HG03025 (cell line): ENCODE data around the gene TRPM5.

Experiments
- ATAC-seq: cut with Tn5 transposase; IDR thresholded peaks from one replicate; pipeline ENCODE4 v1.9.1; 2021; ENCODE audit warnings: mild to moderate bottlenecking, moderate library complexity; ENCODE audit not compliant: unreplicated experiment, low FRiP score

TRPM5 gene

DNA sequence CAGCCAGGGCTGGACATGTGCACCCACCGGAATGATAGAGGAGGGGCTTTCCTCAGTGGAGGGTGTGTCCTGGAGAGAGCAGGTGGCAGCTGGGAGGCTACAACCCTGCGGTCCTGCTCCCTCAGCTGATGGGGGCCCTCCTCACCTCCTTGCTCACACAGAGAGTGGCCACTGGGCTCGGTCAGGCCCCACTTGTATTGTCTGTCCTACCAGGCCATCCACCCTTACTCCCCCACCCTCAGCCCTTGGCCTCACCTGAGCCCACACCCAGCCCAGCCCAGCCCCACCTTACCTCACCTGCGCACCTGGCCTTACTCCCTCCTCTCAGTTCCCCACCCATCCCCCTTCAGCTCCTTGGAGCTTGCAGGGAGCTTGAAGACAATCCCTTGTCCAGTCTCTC lies 3.1 kb downstream of the TRPM5 start:
- no peak for ATAC-seq

GRCh38 chr11:2440646-2441045 lies 3.7 kb downstream of the TRPM5 start:
- ATAC-seq, result no peak

GRCh38 chr11:2439820-2440219 lies 4.5 kb downstream of the TRPM5 start:
- no peak for ATAC-seq

GRCh38 chr11:2437516-2437915 lies 6.8 kb downstream of the TRPM5 start:
- no peak for ATAC-seq

DNA sequence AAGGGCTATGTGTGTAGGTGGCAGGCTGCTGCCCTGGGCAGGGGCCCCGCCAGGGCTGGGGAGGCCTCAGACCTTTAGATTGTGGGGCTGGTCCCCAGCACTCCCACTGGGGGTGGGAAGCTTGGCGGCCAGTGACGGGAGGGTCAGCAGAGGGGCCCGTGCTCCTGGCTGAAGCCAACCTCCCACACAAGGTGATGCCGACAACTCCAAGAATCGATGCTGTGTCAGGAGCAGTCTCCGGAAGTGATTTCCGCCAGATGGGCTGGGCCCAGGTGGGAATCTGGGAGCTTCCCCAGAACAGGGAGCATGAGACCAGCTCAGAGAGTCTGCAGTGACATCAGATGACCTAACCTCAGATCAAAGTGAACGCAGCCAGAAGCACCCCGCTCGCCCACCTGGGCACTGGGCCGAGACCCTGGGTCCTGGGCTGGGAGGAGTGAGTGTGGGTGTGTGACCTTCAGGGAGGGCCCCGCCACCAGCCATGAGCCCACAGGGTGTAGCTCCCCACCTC lies 7.7 kb downstream of the TRPM5 start:
- no peak for ATAC-seq

DNA sequence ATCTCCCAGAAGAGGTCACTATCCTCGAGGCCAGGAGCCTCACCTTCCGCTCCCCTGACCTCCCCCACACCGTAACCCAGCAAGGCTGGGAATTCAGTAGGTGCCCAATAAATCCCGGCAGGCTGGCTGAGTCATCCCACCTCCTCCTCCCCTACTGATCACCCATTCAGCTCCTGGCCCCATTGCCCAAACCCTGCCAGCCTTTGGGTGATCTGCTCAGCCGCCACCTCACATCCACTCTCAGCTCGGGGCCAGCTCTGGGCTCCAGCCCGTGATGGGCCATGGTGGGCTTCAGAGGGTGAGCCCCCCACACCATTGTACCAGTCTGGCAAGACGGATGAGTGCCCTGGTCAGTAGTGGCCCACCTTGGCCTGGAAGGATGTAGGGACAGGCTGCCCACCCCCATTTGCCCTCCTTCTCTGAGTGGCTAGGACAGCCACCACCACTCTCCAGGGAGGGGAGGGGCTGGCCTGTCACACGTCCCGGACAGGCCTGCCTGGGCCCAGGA lies 8.2 kb downstream of the TRPM5 start:
- no peak for ATAC-seq

GRCh38 chr11:2435288-2436012 lies 8.9 kb downstream of the TRPM5 start:
- no peak for ATAC-seq

DNA sequence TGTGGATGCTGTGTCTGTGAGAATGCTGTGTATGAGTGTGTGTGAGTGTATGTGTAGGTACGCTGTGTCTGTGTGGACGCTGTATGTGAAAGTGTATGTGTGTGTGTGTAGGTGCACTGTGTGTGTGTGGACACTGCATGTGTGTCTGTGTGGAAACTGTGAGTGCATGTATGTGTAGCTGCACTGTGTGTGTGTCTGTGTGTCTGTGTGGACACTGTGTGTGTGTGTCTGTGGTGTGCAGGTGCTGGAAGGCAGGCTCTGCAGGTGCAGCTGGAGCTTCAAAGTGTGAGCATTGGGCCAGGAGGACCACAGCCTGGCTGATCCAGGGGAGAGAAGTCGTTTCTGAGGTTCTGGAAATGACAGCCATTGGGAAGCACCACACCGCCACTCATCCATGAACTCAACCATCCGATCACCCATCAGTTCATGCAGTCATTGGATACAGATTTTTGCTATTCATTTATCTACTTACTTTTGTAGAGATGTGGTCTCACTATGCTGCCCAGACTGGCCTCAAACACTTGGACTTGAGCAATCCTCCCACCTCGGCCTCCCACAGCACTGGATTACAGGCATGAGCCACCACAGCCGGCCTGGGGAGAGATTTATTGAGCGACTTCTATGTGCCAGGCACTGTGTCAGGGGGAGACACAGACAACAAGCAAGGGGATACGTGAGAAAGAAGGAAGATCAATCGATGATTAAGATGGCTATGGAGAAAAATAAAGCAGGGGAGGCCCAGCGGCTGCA lies 9.6 kb downstream of the TRPM5 start:
- ATAC-seq, result no peak

- ATAC-seq, result no peak
Measured at GRCh38 chr11:2434008-2434407, 10.3 kb downstream of the TRPM5 start.

DNA sequence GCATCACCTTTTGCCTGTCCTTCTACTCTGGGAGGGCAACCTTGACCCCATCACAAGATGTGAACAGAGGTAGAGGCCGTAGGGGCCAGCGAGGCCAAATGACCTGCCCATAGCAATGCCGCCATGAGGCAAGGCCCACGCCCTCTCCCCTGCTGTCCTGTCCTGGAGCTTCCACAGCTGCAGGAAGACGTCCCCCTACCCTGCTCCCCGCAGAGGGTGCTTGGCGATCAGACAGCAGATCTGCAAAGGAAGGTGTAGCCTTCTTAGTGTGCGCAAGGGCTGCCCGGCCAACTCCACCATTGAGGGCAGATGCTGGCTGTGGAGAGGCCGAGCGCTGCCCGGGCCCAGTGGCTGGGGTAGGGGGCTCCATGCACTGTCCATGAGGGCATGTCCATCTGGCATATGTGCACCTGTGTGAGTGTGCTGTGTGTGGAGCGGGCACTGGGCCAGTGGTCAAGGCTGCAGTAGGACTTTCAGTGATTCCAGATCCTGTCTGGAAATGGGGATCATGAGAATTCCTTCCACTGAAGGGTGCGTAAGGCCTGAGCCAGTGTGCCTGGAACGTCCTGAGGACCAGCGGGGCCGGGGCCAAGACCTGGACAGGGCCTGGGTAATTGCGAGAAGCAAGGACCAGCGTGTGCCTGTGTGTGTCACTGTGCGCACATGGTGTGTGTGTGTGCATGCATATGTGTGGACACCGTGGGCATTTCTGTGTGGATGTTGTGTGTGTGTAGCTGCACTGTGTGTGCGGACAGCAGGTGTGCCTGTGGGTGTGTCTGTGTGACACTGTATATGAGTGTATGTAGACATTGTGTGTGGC lies 11.0 kb downstream of the TRPM5 start:
- ATAC-seq, result no peak

GRCh38 chr11:2432628-2433071 lies 11.7 kb downstream of the TRPM5 start:
- no peak for ATAC-seq

DNA sequence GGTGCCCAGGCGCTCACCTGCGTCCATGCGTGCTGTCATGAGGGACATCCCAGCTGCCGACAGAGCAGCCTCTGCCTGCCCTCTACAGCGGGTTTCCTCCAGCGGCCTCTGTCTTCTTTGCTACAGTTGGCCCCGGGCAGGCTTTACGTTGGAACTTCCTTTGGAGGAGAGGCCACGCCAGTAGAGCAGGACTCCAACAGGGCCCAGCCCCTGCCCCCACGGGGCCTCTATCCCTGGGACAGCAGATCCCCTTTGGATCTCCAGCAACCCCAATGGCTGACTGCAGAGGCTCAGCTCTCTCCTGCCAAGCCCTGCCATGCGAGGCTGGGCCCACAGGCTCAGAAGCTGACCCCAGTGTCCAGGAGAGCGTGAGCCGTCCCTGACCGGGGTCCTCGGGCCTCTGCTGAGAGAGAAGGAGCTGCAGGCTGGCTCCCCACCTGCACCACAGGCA lies 12.1 kb downstream of the TRPM5 start:
- ATAC-seq, result no peak

GRCh38 chr11:2431395-2431794 lies 12.9 kb downstream of the TRPM5 start:
- ATAC-seq, result no peak

DNA sequence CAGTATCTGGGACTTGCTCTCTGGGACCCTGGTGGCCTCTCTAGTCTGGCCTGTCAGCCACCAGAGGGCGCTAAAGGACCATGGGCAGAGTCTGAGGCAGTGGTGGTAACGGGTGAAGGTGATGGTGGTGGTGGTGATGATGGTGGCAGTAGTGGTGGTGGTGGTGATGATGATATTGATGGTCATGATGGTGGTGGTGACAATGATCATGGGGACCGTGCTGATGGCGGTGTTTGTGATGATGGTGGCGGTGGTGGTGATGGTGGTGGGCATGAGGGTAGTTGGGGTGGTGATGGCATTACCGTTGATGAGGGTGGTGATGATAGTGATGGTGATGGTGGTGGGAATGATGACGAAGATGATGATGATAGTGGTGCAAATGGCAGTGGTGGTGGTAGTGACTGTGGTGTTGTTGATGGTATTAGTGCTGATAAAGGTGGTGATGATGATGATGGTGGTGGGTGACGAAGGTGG lies 16.0 kb downstream of the TRPM5 start:
- no peak for ATAC-seq

GRCh38 chr11:2427721-2428321 lies 16.5 kb downstream of the TRPM5 start:
- ATAC-seq, result no peak

DNA sequence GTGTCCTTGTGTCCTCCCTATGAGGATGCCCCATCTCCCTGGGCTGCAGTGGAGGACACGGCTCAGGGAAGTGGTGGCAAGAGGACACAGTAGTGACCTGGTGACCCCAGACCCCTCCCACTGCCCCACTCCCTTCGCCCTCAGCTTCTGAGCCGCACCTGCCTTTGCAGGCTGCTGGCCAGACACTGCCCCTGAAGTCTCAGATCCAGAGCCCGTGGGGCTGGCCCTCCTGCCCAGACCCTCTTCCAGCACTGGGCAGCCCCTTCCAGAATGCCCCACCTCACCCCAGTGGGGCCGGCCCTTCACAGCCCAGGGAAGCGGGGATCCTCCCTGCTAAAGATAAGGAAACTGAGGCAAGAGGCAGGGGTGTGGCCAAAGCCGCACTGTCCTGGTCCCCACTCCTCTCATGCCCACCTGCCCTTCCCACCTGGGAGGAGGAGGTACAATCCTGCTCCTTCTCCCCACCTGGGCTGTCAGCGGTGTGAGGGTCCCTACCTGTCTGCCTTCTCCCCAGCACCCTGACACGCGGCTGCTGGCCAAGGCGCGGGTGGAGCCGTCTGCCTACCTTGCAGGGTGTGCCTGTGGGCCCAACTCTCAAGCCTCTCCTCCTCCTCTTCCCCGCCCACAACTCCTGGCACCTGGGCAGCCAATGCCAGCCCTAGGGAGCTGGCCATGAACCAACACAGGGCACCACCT lies 17.3 kb downstream of the TRPM5 start:
- no peak for ATAC-seq

GRCh38 chr11:2426221-2426620 lies 18.1 kb downstream of the TRPM5 start:
- no peak for ATAC-seq

GRCh38 chr11:2425506-2425905 lies 18.8 kb downstream of the TRPM5 start:
- no peak for ATAC-seq

DNA sequence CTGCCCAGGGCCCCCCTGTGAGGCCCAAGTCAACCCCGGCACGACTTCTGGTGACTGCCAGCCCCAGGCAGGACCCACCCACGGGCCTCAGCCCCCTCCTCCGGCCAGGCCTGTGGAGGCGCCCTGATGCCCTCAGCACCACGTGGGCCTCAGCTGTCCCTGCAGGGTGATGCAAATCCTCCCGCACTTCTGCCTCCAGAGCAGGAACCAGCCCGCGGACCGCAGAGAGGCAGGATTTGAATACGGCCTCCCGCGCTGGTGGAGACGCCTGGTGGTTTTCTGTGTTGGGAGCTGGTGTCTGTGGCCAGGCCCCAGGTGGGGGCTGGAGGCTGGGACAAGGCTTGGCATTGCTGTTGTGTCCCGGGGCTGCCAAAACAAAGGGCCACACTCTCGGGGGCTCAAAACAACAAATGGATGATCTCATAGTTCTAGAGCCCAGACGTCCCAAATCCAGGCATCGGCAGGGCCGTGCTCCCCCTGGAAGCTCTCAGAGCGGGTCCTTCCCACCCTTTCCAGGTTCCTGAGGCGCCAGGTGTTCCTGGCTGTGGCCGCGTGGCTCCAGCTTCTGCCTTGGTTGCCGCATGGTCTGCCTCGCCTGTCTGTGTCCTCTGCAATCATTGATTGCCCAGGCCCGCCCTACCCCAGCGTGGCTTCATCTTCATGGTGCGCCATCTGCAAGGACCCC lies 19.4 kb downstream of the TRPM5 start:
- no peak for ATAC-seq
